GM12801 (cell line): ENCODE data around the gene PTPRR.

Experiments used
- TF ChIP-seq, protein P1 (sequence below): IDR thresholded peaks from one replicate; pipeline ENCODE4 v1.5.1; 2011; ENCODE audit warnings: control low read depth; ENCODE audit not compliant: insufficient read length; ENCODE audit errors: extremely low read depth

PTPRR gene

DNA sequence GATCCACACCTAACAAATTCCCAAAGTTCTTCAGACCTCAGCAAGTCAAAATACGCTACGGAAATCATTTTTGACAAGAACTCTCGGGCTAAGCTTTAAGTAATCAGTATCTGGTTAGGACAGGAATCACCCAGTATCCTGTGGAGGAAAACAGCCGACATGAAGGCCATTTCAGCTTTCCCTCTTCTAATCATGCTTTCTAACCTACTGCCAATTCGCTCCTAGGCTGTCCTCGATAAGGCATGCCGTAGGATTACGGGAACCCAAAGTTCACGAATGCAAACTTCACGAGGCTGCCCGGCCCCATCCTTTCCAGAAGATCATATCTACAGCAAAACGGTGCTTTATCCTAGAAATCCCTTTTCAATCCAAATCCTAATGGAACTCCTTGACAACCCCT lies 201.5 kb downstream of the PTPRR start:
- TF ChIP-seq, protein P1, sequence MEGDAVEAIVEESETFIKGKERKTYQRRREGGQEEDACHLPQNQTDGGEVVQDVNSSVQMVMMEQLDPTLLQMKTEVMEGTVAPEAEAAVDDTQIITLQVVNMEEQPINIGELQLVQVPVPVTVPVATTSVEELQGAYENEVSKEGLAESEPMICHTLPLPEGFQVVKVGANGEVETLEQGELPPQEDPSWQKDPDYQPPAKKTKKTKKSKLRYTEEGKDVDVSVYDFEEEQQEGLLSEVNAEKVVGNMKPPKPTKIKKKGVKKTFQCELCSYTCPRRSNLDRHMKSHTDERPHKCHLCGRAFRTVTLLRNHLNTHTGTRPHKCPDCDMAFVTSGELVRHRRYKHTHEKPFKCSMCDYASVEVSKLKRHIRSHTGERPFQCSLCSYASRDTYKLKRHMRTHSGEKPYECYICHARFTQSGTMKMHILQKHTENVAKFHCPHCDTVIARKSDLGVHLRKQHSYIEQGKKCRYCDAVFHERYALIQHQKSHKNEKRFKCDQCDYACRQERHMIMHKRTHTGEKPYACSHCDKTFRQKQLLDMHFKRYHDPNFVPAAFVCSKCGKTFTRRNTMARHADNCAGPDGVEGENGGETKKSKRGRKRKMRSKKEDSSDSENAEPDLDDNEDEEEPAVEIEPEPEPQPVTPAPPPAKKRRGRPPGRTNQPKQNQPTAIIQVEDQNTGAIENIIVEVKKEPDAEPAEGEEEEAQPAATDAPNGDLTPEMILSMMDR, result no peak

DNA sequence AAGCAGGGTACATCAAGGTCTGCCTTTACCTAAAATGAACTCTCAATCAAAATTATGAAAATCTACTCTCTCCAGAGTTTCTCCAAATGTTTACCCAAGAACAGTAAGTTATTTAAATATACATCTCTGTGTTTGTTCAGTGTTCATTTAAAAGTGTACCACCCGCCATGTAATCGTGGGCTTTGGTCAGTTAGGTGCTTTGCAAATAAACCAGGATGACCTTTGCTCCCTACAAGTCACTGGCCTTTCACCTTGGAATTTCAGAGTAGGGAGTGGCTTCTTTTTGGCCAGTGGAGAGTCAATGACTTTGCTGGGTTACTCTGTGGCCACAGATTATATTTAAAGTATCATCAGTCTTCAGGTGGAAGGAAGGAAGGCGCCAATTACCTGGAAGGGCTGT lies 208.7 kb downstream of the PTPRR start:
- TF ChIP-seq, protein P1, result no peak

DNA sequence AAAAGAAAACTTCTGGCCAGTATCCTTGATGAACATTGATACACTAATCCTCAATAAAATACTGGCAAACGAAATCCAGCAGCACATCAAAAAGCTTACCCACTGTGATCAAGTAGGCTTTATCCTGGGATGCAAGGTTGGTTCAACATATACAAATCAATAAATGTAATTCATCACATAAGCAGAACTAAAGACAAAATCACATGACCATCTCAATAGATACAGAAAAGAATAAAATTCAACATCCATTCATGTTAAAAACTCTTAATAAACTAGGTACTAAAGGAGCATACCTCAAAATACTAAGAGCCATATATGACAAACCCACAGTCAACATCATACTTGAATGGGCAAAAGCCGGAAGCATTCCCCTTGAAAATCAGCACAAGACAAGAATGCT lies 211.5 kb downstream of the PTPRR start:
- TF ChIP-seq, protein P1, result no peak

DNA sequence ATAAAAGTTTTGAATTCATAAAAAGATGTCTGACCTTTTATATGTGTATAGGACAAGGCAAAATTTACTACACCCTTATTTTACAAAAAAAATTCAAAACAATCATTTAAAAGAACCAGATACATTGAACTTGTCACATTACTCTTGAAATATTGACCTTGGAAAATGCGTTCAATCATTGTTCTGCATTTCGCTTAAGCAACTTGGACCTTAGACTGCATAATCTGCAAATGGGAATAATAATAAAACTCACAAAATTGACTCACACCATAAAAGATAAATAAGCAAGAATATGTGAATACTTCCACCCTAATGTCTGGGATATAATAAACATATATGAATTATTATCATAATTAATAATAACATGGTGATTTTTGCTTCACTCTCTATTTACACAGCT lies 213.9 kb downstream of the PTPRR start:
- TF ChIP-seq, protein P1, result no peak

DNA sequence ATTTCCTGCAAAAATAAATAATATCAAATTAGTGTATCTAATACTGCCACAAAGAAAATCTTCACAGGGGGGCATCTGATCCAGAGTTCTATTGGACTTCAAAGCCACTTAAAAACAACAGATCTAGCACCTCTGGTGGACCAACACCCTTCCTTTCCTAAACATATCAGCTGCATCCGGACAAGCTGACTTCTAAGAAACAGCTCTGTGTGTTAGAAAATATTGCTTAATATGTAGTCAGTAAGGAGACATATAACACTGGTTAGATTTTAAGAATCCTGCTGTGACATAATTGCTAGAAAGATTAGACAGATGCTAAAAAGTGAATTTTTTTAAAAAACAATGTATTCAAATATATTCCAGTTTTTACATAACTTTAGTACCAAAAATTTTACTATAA lies 222.2 kb downstream of the PTPRR start:
- TF ChIP-seq, protein P1, result no peak

DNA sequence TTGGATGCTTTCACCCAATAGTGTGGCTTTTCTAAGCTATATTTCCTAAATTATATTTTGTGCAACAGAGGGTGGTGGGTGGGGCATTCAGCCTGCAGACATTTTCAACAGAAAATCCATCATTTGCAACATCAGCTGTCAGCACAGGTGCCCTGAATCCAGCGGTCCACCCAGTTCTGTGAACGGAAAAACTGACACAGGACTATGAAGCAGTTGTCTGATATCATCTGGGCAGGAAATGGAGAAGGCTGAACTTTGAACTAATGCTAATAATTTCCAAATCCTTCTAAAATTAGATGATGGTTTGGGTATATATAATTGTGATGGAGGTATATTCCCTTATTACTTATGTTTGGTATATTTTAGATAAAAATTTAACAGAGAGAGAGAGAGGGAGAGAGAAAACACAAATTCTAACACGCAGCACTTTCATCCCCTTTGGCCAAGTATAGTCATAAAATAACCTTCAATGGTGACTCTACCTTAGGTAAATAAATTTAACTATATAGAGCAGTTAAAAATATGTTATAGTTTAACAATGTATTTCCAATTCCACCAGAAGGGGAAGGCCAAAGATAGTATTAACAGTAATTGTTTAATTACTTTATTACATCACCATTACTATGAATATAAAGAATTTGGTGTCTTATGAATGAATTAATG lies 225.0 kb downstream of the PTPRR start:
- TF ChIP-seq, protein P1, result no peak

DNA sequence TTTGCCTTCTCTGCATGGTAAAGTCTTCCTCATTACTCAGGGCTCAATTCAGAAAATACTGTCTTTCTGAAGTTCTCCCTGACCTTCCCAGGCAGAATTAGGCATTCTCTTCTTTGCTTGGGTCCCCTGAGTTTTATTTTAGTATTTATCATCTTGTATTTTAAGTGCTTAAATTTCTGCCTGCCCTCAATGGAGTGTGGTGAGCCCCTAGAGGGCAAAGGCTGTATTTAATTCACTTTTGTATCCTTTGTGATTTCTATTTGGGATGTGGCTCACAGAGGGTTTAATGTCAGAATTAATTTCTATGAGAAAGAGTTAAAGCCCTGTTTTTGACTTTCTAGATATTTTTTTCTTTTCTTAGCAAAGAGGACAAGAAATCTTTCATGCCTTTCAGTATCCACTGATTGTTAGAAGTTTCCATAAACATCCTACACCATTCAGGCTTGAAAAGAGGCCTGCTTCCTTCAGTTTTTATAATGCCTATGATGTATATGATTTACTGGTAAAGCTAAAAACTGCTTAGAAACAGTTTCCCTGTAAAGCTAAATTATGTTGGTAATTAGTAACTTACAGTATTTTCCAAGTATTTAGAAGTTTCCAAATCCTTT lies 227.8 kb downstream of the PTPRR start:
- TF ChIP-seq, protein P1, result no peak
